ENCODE results near the gene BRCA2.

BRCA2 gene

GRCh38 chr13:32432856-32433255, 117.5 kb downstream of the BRCA2 start:
- Histone ChIP-seq H3K9ac (ENCODE audit: low read depth, low read length, poor library complexity, severe bottlenecking) (peak overlapping the region; percentile 35), H3K4me1 (ENCODE audit: insufficient read depth, low read length, poor library complexity, severe bottlenecking) (peaks cover 20% of the 10 kb centered on the region), H3K36me3 (ENCODE audit: insufficient read depth, low read length) (no peaks in the 10 kb centered on the region), H3K27me3 (ENCODE audit: insufficient read depth, low read length, poor library complexity, severe bottlenecking) (no peaks in the 10 kb centered on the region), H3K9me2 (replicated peaks; ENCODE audit: low read depth, low read length) (no peaks in the 10 kb centered on the region), H3K4me3 (ENCODE audit: low read length, poor library complexity, severe bottlenecking) (no peak overlapping the region), H3K79me2 (ENCODE audit: insufficient read depth, low read length) (no peaks in the 10 kb centered on the region), H3F3A (ENCODE audit: low read depth) (peaks cover 5% of the 10 kb centered on the region; the same call in 1 of the 2 replicates), H3K4me2 (ENCODE audit: low read depth, low read length, poor library complexity, severe bottlenecking) (no peak overlapping the region), H4K20me1 (ENCODE audit: insufficient read depth, low read length, poor library complexity, severe bottlenecking) (no peaks in the 10 kb centered on the region), H3K9me3 (ENCODE audit: insufficient read depth, low read depth, low read length) (no peaks in the 10 kb centered on the region), H2AFZ (ENCODE audit: low read length) (no peak overlapping the region)
- TF ChIP-seq CTCF (conservative IDR thresholded peaks at IDR 0.05; ENCODE audit: low read length) (no peak), EZH2phosphoT487 (IDR thresholded peaks at IDR 0.05; ENCODE audit: borderline replicate concordance) (no peak)

GRCh38 chr13:32438871-32439270, 123.6 kb downstream of the BRCA2 start:
- Histone ChIP-seq H3K9me3 (ENCODE audit: insufficient read depth, low read depth, low read length) (no peaks in the 10 kb centered on the region), H3K79me2 (ENCODE audit: insufficient read depth, low read length) (no peaks in the 10 kb centered on the region), H3K27me3 (ENCODE audit: insufficient read depth, low read length, poor library complexity, severe bottlenecking) (no peaks in the 10 kb centered on the region), H3K9ac (ENCODE audit: low read depth, low read length, poor library complexity, severe bottlenecking) (no peak overlapping the region), H3K4me1 (ENCODE audit: insufficient read depth, low read length, poor library complexity, severe bottlenecking) (no peaks in the 10 kb centered on the region), H3F3A (ENCODE audit: low read depth) (no peaks in the 10 kb centered on the region), H3K4me2 (ENCODE audit: low read depth, low read length, poor library complexity, severe bottlenecking) (no peak overlapping the region), H3K4me3 (ENCODE audit: low read length, poor library complexity, severe bottlenecking) (no peak overlapping the region), H4K20me1 (ENCODE audit: insufficient read depth, low read length, poor library complexity, severe bottlenecking) (no peaks in the 10 kb centered on the region), H3K9me2 (replicated peaks; ENCODE audit: low read depth, low read length) (no peaks in the 10 kb centered on the region), H2AFZ (ENCODE audit: low read length) (no peak overlapping the region), H3K36me3 (ENCODE audit: insufficient read depth, low read length) (no peaks in the 10 kb centered on the region)
- TF ChIP-seq EZH2phosphoT487 (IDR thresholded peaks at IDR 0.05; ENCODE audit: borderline replicate concordance) (no peak), CTCF (conservative IDR thresholded peaks at IDR 0.05; ENCODE audit: low read length) (no peak)

GRCh38 chr13:32443111-32443510, 127.8 kb downstream of the BRCA2 start:
- Histone ChIP-seq H3K4me3 (ENCODE audit: low read length, poor library complexity, severe bottlenecking) (no peak overlapping the region), H4K20me1 (ENCODE audit: insufficient read depth, low read length, poor library complexity, severe bottlenecking) (no peaks in the 10 kb centered on the region), H3K9me2 (replicated peaks; ENCODE audit: low read depth, low read length) (no peaks in the 10 kb centered on the region), H3K4me2 (ENCODE audit: low read depth, low read length, poor library complexity, severe bottlenecking) (no peak overlapping the region), H3K9me3 (ENCODE audit: insufficient read depth, low read depth, low read length) (no peaks in the 10 kb centered on the region), H3K9ac (ENCODE audit: low read depth, low read length, poor library complexity, severe bottlenecking) (no peak overlapping the region), H3K79me2 (ENCODE audit: insufficient read depth, low read length) (no peaks in the 10 kb centered on the region), H3F3A (ENCODE audit: low read depth) (no peaks in the 10 kb centered on the region), H3K4me1 (ENCODE audit: insufficient read depth, low read length, poor library complexity, severe bottlenecking) (no peaks in the 10 kb centered on the region), H2AFZ (ENCODE audit: low read length) (peak overlapping the region; percentile 81; the same call in 1 of the 2 replicates), H3K36me3 (ENCODE audit: insufficient read depth, low read length) (no peaks in the 10 kb centered on the region), H3K27me3 (ENCODE audit: insufficient read depth, low read length, poor library complexity, severe bottlenecking) (no peaks in the 10 kb centered on the region)
- TF ChIP-seq EZH2phosphoT487 (IDR thresholded peaks at IDR 0.05; ENCODE audit: borderline replicate concordance) (no peak), CTCF (conservative IDR thresholded peaks at IDR 0.05; ENCODE audit: low read length) (peak; percentile 65)
